M059J (cell line): Measurements from ENCODE around the gene GALNT17. TPM values are rescaled to one million over a fixed set of nuclear protein-coding genes. Genes with fewer than 3 reads are reported as not detected.

ENCODE experiments used
- DNase-seq: peaks from one replicate; pipeline ENCODE4 v3.0.0-alpha.2; 2012; ENCODE audit warnings: low read depth
- total RNA-seq: library from RNA; depleted of rRNA; stranded (reverse); fragments of >200 nt; shearing (Covaris generic); gene quantifications from 2 replicates; pipeline ENCODE4 v1.2.3, GENCODE V29; 2014; rRNA removed

Gene GALNT17
- total RNA-seq, result not detected in 2 replicates

DNA sequence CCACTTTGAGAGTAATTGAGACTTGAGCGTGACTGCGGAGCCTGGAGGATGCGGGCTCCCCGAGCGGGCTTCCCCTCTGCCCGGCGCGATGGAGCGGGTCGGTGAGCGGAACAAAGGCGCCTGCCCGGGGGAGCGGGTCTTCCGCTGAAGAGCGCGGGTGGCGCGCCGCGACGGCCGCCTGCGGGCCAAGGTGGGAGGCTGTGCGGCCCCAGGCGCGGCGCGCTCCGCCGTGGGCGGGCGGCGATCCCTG is at the start of gene GALNT17:
GALNT17 (plus strand) TSS at position 18 of the 250 bp plus-strand sequence.
- no peak for DNase-seq

DNA sequence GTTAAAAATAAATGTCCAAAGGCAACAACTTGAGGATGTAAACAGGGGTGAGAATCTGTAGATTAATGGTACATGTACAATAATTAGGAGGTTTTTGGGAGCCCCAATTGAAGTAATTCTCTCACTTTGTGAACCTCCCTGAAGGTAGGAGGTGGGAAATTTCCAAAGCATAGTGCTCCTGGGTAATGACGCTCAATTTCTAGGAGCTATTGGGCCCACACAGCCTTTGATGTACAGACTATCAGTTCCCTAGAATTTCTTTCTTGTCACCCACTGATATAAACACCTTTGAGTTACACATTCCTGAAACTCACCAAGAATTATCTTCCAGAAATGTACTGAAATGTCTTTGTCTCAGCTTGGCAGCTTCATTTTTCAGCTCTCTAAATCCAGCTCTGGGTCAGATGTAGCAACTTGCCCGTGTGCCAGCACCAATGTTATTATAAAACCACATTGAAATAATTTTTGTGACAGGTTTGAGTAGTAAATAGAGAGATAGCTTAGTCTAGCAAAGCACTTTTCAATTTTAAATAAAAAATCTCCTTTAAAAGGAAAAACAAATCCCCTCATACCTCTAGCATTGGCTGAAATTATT is 36.6 kb upstream of the GALNT17 start:
- no peak for DNase-seq

DNA sequence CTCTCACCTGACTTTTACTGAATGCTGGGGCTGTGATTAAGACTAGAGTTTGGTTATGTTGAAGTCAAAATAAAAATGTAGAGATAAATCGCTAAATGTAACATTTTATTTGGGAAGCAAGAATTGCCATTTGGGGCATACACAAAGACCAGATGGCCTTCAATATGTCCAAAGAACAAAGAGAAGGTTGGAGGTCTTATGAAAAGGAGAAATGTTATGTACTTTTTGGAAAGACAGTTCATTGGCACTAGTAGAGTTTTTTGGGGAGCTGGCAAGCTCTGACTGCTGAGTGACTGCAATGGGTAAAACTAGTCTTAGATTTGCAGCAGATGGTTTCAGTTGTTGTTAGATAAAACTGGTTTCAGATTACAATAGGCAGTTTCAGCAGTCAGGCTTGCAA is 35.6 kb upstream of the GALNT17 start:
- no peak for DNase-seq

DNA sequence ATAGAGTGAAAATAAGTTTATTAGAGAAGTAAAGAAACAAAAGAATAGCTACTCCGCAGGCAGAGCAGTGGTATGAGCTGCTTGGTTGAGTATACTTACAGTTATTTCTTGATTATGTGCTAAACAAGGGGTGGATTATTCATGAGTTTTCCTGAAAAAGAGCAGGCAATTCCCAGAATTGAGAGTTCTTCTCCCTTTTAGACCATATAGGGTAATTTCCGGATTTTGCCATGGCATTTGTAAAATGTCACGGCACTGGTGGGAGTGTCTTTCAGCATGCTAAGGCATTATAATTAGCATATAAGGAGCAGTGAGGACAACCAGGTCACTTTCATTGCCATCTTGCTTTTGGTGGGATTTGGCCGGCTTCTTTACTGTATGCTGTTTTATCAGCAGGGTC is 25.7 kb upstream of the GALNT17 start:
- DNase-seq, result no peak

DNA sequence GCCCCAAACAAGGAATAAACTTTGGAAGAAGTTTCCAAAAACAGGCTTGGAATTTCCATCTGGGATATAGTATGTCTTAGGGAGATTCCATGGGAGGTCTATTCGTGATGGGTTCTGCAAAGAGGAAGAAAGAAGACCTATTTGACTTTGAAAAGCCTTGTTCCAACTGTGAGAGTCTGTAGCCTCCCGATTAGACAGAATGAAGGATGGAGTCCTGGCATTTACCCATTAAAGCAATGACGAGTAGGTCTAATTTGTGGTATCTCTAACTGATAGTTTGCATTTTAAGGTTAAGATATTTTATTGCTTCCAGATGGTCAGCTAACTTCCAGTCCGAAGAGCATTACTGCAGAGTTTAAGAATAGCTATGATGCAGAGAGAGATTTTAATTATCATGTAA is 19.5 kb upstream of the GALNT17 start:
- DNase-seq, result no peak

DNA sequence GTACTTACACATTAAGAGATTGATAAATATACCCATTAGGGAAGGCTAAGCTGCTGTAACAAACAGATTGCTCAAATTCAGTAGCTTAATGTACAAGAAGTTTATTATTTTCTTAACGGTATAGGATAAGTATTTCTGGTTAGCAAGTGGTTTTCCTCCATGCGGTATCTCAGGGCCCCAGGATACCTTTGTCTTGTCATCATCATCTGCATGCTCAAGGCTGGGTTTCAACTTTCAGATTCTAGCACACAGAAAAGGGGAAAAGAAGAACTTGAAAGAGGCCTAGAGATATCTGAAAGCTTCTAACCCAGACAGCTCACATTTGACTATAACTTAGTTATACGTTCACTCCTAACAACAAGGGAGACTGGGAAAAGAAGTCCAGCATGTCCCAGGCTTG is 11.8 kb upstream of the GALNT17 start:
- DNase-seq, result no peak

- no peak for DNase-seq
These were observed 2.8 kb upstream of the GALNT17 start for GRCh38 chr7:71129126-71129525.

GRCh38 chr7:71130031-71130679 is 1.8 kb upstream of the GALNT17 start:
- DNase-seq, result no peak

- no peak for DNase-seq
These were observed 453 bp upstream of the GALNT17 start for GRCh38 chr7:71131256-71132126.

GRCh38 chr7:71132377-71133231 is 660 bp downstream of the GALNT17 start:
- no peak for DNase-seq

DNA sequence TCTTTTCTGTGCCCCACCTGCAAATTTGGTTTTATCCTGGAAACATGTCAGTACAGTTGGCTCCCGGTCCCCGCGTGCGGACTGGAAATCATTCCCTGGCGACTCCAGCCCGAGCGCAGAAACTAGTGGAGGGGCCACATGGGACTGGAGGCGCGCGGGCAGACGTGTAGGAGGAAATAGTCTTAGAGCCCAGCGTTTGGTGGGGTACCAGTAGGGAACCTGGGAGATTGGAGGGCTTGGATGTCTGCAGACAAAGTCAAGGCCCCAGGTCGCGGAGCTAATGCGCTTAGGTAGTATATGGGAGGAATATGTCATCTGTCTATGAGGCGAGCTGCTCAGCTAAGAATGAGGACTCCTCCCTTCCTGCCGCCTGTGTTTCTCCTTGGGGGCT is 1.3 kb downstream of the GALNT17 start:
- DNase-seq, result no peak

GRCh38 chr7:71133856-71134255 is 1.9 kb downstream of the GALNT17 start:
- DNase-seq, result no peak

GRCh38 chr7:71135116-71135515 is 3.2 kb downstream of the GALNT17 start:
- DNase-seq, result no peak

- DNase-seq, result no peak
These were observed 3.7 kb downstream of the GALNT17 start for GRCh38 chr7:71135663-71136062.

- DNase-seq, result no peak
These were observed 5.5 kb downstream of the GALNT17 start for GRCh38 chr7:71137479-71137878.

DNA sequence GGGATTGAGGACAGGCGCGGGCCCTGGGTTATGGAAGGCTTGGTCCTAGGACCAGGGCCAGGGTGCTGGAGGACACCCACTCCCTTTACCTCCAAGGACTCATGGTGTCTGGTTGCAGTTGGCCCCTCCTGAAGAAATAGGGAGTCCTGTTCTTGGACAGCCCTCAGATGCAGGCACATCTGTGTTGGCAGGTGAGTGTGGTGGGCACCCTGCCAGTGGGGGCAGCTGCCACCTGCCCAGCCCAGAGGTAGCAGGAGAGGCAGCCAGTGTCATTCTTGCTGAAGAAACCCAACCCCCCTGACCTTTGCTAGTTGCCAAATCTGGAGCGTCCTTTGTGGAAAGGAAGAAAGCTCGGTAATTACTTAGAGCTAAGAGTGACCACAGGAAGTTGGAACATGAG is 8.3 kb downstream of the GALNT17 start:
- no peak for DNase-seq

GRCh38 chr7:71144963-71145362 is 13.0 kb downstream of the GALNT17 start:
- DNase-seq, result peak; percentile 4

- no peak for DNase-seq
These were observed 14.3 kb downstream of the GALNT17 start for GRCh38 chr7:71145906-71146901.

DNA sequence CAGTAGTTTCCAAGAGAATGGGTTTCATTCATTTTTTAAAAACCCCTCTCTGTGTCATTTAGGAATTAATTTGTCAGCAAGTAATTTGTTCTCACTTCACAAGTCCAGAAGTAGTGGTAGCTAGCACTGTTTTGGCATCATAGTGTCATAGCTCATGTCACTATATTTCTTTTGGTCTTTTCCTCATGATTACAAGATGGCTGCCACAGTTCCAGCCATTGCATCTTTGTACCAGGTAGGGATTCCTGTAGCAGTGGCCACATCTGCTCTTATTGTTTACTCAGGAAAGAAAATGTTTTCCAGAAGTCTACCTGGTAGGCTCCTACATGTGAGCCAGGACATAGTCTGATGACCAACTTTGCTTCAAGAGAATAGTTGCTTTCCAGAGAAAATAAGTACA is 16.2 kb downstream of the GALNT17 start:
- DNase-seq, result no peak

GRCh38 chr7:71155236-71155635 is 23.3 kb downstream of the GALNT17 start:
- no peak for DNase-seq

DNA sequence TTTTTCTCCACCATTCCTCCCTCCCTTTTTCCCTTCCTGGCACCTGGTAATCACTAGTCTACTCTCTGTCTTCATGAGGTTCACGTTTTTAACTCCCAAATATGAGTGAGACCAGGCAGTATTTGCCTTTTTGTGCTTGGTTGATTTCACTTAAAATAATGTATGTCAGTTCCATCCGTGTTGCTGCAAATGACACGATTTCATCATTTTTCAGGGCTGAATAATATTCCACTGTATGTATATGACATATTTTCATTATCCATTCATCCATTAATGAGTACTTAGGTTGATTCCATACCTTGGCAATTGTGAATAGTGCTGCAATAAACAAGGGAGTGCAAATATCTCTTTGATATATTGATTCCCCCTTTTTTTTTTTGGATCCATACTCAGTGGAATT is 25.8 kb downstream of the GALNT17 start:
- no peak for DNase-seq
